ENCODE results near the gene TRIML2.

Gene TRIML2, protein sequence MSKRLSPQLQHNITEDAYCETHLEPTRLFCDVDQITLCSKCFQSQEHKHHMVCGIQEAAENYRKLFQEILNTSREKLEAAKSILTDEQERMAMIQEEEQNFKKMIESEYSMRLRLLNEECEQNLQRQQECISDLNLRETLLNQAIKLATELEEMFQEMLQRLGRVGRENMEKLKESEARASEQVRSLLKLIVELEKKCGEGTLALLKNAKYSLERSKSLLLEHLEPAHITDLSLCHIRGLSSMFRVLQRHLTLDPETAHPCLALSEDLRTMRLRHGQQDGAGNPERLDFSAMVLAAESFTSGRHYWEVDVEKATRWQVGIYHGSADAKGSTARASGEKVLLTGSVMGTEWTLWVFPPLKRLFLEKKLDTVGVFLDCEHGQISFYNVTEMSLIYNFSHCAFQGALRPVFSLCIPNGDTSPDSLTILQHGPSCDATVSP

DNA sequence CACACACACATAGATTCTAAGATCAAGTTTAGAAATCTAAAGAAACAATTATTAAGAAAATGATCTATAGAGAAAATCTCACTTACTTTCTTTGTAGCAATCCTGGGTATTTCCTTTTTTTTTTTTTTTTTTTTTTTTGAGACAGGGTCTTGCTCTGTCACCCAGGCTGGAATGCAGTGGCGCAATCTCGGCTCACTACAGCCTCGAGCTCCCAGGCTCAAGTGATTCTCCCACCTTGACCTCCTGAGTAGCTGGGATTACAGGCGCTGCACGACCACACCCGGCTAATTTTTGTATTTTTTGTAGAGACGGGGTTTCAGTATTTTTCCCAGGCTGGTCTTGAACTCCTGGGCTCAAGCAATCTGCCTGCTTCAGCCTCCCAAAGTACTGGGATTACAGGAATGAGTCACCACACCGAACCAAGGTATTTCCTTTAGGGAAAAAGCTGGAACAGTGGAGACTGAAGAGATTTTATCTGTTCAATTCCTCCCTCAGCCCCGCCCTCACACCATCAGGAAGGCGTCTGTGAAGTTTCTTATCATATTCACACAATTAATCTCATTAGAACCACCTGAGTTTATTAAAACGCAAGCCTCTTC, at the start of gene TRIML2:
Gene TRIML2 (minus strand): TSS at position 447 of the 599 bp plus-strand sequence. CDS start 4,235 bp downstream, outside the sequence.
- DNase-seq = no peak

DNA sequence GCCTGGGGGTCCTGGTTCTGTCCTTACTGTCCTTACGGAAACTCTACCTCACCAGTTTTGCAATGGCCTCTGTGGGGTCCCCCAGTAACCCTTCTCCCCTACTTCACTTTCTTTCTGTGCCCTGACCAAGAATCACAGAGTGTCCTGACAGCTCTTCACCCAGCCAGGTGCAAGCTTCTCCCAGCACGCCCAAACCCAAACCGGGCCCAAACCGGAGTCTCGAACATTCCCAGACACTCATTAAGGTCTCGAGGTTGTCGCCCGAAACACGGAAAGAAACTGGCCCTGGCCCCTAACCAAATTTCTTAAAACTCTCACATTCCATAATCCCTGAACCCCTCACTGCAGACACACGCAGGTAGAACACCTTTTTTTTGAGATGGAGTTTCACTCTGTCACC, 48.9 kb upstream of the TRIML2 start:
- no peak for DNase-seq

DNA sequence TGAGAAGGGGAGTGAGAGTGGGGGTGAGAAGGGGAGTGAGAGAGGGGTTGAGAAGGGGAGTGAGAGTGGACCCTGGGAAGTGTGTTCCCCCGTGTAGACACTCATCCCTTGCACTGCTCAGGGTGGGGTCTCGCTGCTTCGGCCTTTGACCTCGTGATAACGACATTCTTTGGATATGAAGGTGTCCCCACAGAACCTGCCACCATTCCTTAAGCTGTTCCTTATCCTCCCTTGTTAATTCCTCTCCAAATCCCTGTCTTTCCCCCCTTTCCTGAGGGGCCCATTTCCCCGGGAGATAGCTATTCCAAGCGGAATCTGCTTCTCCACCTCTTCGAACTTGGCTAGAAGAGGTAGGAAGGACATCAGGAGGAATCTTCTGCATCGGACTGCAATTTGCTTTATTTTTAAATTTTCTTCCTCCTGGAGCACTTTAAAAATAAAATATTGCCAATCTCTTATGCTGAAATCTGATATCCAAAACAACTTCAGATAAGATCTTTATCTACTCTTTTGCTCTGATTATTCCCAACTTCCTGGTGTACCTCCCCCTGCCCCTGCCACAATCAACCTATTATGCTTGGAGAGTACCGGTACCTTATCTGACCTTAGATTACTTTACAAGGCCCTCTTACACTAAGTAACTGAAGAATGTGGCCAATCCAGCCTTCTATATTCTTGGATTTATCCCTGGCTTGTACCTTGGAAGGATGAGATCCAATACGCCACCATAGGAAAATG, 45.4 kb upstream of the TRIML2 start:
- no peak for DNase-seq

DNA sequence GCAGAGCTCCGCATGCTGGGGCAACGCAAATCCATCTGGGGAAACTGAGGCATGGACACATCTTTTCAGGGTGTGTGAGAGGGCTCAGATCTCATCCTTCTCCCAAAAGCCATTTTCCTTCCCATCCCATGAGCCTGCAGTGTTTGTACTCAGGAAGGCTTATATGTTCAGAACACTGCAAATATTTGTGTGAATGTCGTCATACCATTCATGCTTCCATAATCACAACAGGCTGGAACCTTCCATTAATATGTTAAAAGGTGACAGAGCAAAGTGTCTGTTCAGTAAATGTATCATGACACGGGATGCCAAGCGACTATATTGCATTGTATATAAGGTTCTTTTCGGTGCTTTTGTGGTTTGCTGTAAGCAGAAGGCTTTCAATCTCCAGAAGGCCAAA, 38.4 kb upstream of the TRIML2 start:
- no peak for DNase-seq

DNA sequence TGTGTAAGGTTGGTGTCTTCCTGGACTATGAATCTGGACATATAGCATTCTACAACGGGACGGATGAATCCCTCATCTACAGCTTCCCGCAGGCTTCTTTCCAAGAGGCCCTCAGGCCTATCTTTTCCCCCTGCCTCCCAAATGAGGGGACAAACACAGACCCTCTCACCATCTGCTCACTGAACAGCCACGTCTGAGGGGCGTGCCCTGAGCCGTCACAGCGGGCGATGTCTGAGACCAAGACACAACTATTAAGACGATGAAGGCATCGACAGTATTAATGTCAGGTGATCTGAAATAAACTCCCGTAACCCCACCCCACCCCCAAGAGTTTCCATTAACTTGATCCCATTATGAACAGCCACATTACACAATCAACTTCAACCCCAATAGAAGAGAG, 37.8 kb upstream of the TRIML2 start:
- DNase-seq = no peak

DNA sequence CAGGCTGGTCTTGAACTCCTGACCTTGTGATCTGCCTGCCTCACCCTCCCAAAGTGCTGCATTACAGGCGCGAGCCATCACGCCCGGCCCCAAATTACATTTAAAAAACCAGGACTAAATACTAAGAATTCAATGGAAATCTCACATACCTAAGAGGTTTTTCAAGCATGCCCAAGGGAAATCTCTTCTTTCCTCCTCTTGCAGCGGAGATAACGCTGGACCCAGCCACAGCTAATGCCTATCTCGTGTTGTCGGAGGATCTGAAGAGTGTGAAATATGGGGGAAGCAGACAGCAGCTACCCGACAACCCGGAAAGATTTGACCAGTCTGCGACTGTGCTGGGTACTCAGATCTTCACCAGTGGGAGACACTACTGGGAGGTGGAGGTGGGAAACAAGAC, 37.2 kb upstream of the TRIML2 start:
- no peak for DNase-seq

DNA sequence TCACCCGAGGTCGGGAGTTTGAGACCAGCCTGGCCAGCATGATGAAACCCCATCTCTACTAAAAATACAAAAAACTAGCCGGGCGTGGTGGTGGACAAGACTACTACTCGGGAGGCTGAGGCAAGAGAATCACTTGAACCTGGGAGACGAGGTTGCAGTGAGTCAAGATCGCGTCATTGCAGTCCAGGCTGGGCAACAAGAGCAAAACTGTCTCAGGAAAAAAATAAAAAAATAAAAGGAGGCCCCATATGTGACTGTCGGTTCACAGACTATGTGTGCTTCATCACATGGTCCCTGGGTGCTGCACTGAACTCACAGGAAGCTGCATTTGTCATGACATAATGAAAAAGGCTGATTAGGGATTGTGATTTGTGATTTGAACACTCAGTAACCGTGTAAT, 36.2 kb upstream of the TRIML2 start:
- DNase-seq = no peak

DNA sequence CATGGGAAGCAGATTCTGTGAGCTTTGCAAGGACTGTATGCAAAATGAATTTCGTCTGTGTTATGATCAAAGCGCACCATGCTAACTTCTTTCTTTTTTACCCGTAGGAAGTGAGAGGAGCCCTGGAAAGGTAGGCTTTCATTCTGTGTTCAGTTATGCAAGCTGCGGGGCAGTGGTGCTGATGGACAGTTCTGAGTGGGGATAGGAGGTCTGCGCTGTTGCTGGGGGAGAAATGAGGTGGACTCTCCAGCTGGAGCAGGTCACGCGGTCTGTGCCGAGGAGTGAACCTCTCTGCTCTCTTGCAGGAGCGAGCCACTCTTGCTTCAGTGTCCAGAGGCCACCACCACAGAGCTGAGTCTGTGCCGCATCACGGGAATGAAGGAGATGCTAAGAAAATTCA, 34.3 kb upstream of the TRIML2 start:
- no peak for DNase-seq

DNA sequence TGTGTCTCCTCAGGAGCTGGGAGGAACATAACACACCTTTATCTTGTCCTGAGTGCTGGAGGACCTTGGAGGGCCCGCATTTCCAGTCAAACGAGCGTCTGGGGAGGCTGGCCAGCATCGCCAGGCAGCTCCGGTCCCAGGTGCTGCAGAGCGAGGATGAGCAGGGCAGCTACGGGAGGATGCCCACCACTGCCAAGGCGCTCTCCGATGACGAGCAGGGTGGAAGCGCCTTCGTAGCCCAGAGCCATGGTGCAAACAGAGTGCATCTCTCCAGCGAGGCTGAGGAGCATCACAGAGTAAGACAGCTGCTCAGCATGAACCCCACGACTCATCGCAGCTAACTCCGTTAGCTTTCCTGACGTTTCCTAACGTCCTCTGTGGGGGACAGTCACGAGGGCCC, 30.3 kb upstream of the TRIML2 start:
- DNase-seq = no peak

DNA sequence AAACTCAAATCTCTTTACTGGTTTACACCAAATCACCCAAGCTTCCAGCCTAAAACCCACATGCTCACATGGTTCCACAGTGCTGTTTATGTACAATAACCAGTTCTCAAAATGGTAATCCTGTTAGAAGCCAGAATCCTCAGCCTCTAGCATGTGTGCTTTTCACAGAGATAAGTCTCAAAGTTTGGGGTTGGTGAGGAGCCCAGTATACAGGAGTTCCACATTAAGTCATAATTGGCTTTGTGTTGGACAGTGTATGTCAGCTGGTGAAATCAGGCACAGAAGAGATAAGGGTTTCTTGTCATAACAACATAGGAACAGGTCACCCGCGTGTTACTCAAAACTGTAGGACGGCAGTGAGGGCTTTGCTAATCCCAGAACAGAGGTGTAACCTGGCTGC, 29.7 kb upstream of the TRIML2 start, which contains the start of gene TRIML1:
Gene TRIML1 (plus strand): TSS at position 301 of the 400 bp plus-strand sequence. CDS start 118 bp downstream, outside the sequence.
- DNase-seq = no peak

DNA sequence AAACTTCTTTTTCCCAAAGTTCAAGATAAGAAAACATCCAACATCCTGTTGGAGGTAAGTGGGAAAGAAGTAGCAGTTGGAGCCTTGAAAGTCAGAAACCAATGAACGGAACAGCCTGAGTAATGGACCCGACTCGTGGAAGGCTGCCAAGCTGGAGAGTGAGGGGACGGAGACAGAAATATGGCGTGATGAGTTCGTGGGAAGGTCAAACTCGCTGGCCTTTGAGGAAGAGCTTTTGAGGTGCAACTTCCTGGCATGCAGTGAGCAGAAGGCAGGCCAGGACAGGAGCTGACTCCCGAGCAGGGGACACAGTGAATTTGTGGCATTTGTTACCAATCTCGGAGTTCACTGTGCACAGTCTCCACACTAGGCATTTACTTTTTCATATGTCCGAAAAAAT, 28.8 kb upstream of the TRIML2 start:
- no peak for DNase-seq

DNA sequence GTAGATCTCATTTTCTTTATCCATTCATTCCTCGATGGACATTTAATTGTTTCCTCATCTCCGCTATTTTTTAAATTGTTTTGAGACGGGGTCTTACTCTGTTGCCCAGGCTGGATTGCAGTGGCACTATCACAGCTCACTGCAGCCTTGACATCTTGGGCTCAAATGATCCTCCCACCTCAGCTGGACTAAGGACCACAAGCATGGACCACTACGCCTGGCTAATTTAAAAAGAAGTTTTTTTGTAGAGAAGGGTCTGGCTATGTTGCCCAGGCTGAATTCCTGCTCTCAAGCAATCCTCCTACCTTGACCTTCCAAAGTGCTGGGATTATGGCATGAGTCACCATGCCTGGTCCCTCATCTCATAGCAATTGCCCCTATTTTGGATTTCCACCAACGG, 22.8 kb upstream of the TRIML2 start:
- DNase-seq = no peak

DNA sequence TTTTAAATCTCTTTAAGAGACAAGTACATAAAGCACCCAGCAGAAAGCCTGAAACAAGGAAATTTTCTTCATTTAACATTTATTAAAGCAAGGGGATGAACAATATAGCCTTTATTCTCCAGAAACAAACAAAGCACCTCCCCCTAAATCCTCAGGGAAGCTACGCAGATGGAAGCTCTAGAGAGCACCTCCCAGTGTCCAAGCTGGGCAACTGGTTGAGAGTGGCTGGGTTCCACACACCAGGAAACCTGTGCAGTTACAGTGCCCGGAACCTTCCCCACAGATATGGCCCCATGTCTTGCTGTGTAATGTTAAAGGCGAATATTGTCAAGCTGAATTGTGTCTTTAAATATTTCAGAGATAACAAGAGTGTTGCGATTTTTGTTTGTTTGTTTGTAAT, 21.0 kb upstream of the TRIML2 start:
- no peak for DNase-seq

DNA sequence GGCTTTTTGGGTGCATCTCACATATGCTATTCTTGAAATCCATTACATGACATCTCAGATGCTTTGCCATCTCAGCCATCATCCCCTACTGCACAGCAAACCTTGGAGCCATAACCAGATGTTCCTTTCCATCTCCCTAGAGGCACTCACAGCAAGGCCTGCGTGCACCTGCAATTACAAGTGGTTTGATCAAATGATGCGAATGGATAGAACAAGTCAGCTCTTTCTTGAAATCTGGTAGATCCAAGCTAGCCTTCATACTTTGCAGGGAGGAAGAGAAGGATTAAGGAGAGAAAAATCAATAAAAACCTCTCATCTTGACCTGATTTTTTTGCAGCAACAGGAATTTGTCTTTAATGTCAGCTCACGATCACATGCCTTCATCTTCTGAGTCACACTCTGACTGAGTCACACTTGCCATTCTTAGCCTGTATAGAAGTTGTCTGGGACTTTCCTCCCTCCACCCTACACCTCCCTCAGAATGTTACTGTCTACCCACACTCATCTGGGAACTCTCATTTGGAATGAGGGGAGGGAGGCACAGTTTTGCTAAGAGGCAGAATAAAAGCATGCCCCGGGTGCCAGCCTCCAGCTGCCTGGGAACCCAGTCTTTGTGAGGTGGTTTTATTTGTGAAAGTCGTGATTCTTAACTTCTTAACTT, 17.9 kb upstream of the TRIML2 start:
- no peak for DNase-seq

DNA sequence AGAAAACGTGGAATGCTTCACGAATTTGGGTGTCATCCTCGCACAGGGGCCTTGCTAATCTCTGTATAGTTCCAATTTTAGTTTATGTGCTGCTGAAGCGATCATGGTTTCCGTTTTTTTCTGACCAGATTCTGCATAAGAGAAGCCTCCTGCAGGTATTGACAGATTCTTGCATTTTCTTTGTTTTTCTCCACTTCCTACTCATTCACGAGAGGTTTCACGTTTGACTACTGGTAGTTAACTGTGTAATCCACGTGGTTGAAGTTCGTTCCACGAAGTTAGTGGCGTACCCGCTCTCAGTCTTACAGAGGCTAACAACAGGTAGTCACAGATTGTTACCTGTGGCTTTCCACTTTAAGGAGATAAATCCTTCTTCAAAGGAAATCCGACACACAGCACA, 12.1 kb upstream of the TRIML2 start:
- no peak for DNase-seq

DNA sequence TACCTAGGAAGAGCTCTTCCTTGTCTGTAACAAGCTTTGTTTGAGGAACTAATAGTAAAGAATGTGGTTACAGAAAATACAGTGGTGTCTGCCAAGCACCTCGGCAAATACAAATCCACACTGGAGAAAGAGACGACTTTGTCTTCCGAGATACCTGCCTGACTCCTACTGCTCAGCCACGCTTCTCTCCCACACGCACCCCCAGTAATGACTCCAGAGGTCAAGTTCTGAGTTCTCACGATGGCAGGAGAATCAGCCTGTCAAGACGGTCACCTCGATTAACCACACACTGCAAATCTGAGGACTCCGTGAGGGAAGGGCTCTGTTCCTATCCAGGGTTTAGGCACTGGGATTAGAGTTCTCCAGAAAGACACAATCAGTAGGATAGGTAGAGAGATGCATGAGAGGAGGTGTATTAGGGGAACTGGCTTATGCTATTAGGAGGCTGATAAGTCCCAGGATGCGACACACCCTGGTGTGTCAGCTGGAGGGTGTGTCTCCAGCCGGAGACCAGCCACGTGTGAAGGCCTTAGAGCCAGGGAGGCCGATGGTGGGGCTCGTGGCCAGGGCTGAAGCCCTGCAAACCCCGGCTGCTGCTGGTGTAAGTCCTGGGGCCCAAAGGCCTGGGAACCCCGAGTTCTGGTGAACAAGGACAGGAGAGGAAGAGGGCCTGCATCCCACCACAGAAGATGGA, 8.4 kb upstream of the TRIML2 start:
- DNase-seq = no peak

DNA sequence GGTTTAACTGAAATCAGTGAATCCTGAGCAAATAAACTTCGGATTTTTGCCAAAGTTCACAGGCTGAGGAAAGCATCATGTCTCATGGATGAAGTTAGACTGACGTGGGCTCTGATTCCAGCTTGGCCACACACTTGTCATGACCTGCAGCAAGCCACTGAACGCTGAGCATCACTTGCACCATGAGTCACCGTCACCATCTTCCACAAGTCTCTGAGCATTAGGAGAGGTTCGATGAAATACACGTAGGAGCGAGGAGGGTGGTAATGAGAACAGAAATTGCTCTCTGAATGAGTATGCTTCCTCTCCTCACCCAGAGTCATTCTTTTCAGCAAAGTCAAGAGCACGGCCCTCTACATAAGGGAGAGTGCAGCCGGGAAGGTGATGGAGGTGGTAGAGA, 3.8 kb upstream of the TRIML2 start:
- no peak for DNase-seq

DNA sequence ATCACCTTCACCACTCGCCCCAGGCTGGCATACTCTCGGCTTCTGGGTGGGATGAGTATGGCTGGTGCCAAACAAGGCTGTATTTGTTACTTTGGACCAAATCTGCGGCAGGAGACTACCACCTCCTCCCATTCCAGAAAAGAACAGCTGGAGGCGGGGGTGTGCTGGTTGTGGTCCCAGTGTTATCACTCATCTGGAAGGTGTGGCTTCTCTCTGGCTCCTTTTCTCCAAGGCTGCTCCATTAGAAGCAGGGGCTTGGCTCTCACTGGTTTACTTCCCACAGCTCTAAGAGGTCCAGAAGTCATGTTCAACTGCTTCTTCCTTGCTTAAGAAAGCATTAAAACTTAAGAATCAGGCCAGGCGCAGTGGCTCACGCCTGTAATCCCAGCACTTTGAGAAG, 2.6 kb upstream of the TRIML2 start:
- DNase-seq = no peak

DNA sequence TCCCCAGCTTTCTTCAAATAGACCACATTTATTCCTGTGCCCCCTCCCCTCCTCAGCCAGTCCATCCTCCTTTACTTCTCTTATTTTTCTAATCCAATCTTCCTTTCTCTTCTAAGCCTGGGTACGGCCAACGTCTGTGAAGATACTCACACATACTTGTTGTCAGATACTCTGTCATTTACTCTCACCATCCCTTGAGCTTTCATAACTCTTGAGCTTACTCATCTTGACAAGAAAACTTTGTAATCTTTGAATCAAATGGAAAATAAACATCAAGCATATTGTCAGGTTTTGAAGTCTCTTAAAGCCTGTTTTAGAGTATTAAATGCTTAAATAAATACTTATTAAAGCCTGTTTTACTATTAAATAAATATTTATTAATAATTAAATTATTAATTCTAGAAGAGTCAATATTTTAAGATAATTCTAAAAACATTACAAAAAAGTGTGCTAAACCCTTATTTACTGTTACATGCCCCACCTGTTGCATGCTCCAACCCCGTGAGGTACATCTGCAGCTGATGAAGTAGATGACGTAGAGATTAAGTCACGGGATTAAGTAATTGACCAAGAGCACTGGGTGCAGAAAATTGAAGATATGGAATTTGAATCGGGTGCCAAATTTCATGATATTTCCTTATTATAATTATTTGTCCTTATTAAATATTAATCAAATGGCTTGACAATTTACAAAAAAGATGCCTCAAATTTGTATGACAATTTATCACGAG, 1.5 kb upstream of the TRIML2 start:
- no peak for DNase-seq

DNA sequence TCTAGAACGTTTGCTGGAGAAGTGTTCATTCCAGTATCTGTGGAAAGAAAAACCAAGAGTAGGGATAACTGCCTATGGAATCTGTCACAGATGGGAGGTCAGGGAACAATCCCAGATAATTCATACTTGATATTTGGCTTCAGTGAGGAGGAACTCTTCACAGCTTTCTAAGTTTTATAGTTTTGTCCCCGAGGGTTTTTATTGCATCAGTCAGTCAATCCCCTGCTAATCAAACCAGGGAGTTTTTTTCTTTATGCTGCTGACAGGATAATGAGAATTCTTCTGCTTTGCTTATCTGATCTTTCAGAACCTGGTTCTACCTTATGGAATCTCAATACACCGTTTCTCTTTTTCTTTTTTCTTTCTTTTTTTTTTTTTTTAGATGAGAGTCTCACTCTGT, 633 bp upstream of the TRIML2 start:
- DNase-seq = no peak

DNA sequence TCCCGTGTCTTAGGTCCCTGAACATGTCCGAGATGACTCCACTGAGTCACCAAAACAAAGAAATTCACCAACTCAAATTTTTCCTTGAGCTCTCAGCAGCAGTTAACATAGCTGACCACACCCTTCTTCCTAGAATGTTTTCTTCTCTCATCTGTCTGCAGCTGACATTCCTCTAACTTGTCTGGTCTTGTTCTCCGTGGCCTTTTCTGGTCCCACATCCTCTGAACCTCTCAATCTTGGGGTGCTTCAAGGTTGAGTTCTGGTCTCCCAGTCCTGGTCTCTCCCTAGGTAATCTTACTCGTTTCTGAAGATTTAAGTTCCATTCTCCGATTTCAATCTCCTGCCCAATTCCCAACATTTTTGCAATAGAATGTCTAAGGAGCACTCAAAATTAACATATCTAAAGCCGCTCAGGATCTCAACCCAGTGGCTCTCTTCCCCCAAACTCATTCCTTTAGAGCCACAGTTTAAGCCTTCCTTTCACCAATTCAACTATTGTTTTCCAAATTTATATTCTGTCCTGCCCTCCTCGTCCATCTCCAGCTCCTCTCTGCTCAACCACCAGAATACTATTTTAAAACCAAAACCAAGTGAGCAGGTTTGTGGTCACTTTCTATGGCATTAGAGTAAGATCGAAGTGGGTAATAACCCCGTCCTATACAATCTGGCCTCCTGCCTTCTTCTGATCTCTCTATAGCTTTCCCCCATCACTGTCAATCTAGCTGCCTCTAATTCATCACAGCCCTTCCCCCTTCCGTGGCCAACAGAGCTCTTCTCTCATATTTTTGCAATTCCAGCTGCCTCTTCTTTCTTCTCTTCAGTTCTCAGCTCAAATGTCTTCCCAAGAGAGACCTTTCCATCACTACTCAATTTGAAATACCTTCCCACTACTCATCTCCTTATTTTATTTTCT, 1.2 kb downstream of the TRIML2 start:
- DNase-seq = no peak

Measured in CD4-positive, alpha-beta T cell treated with Interleukin-1 beta for 1 hour (primary cell).